HG03280 (cell line): ENCODE data around the gene KCNAB1.
"Not testable (repeated sequence)": the region's sequence is repeated elsewhere in the genome, so short reads cannot be mapped to it uniquely, and the experiment has no call there.

Experiments used
- ATAC-seq: cut with Tn5 transposase; IDR thresholded peaks from one replicate; pipeline ENCODE4 v1.9.1; 2021; ENCODE audit warnings: mild to moderate bottlenecking, moderate library complexity; ENCODE audit not compliant: unreplicated experiment

KCNAB1 gene

DNA sequence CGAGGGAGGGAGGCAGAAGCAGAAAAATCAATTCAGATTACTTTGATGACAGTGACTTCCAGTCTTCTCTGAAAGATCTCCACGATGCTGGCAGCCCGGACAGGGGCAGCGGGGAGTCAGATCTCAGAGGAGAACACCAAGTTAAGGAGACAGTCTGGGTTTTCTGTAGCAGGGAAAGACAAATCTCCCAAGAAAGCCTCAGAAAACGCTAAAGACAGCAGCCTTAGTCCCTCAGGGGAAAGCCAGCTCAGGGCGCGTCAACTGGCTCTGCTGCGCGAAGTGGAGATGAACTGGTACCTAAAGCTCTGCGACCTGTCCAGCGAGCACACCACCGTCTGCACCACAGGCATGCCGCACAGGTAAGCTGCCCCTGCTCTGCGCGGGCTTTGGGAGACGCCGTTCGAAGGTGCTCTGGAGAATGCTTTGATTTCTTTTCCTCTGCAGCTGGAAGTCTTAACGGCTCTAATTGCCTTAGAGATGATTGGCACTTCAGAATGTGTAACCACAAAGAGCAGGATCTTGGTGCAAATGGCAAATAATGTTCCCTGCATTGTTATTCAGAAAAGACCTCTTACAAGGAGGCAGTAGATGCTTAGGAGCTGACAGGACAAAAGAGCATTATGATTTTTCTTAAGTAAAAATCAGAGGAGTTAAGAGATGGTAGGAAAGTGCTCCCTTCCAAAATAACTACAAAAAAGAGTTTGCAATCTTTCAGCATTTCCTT lies at the start of gene KCNAB1:
TSS of gene KCNAB1 (plus strand) at position 51 of the 724 bp plus-strand sequence.
- ATAC-seq = no peak

DNA sequence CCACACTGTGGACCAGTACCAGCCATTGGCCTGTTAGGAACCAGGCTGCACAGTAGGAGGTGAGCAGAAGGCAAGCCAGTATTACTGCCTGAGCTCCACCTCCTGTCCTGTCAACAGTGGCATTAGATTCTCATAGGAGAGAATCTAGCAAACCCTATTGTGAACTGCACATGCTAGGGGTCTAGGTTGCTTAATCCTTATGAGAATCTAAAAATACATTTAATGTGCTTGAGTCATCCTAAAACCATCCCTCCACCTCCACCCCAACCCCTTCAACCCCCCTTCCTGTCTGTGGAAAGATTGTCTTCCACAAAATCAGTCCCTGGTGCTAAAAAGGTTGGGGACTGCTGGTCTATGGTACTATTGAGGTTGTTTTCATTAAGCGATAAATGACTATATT lies 49.3 kb upstream of the KCNAB1 start:
- ATAC-seq = no peak

DNA sequence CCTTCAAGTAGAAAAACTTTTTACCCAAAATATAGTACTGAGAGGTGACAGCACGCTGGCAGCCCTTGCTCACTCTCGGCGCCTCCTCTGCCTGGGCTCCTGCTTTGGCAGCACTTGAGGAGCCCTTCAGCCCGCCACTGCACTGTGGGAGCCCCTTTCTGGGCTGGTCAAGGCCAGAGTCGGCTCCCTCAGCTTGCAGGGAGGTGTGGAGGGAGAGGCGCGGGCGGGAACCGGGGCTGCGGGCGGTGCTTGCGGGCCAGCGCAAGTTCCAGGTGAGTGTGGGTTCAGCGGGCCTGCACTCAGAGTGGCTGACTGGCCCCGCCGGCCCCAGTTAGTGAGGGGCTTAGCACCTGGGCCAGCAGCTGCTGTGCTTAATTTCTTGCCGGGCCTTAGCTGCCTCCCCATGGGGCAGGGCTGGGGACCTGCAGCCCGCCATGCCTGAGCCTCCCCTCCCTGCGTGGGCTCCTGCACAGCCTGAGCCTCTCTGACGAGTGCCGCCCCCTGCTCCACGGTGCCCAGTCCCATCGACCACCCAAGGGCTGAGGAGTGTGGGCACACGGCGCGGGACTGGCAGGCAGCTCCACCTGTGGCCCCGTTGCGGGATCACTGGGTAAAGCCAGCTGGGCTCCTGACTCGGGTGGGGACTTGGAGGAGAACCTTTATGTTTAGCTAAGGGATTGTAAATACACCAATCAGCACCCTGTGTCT lies 47.3 kb upstream of the KCNAB1 start:
- ATAC-seq = not testable (repeated sequence)

DNA sequence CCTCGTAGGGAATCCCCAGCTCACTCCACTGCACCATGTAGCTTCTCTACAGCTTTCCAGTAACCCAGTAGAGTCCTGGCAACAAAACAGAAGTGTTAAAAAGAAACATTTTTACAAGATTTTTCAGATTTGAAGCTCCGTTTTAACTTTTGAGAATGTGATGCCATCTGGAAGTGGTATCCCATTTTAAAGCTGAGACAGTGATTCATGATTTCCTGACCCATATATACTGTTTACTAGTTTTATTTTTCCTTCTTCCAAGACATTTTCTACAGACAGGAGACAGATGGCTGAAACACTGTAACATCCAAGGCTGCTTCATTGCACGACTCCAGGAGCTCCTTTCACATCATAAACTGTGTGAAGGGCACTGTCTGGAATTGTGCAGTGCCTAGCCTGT lies 30.3 kb upstream of the KCNAB1 start:
- ATAC-seq = no peak

DNA sequence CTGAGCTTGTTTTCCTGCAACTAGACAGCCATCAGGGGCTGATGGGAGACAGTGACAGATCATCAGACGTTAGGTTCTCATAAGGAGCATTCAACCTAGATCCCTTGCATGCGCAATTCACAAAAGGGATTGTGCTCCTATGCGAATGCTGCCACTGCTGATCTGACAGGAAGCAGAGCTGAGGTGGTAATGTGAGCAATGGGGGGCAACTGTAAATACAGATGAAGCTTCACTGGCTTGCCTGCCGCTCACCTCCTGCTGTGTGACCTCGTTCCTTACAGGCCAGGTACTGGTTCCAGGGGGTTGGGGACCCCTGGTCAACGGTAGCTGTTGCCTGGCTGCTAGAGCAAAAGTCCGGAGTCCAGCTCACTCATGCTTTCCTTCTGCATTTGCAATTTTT lies 26.4 kb upstream of the KCNAB1 start:
- ATAC-seq = no peak

DNA sequence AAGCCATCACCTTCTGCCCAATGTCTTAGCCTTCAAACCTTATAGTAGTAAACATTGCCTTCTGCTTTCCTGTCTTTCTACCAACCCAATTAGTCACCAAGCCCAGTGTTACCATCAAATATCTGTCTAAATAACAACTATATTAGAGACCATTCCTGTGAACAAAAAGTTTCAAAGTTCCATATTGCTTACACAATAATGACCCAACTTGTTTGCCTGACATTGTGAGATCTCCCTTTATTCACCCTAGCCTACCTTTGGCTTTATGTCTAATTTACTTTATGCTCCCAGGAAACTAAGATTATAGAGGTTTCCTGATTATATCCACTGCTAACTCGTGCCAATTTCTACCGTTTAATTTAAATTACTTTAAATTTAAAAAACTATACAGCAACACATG lies 26.0 kb upstream of the KCNAB1 start:
- no peak for ATAC-seq

DNA sequence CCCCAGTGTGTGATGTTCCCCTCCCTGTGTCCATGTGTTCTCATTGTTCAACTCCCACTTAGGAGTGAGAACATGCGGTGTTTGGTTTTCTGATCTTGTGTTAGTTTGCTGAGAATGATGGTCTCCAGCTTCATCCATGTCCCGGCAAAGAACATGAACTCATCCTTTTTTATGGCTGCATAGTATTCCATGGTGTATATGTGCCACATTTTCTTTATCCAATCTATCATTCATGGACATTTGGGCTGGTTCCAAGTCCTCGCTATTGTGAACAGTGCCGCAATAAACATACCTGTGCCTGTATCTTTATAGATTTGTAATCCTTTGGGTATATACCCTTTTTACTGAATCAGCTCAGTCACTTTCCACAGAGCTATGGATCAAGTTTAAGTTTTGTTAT lies 24.7 kb upstream of the KCNAB1 start:
- not testable (repeated sequence) for ATAC-seq

DNA sequence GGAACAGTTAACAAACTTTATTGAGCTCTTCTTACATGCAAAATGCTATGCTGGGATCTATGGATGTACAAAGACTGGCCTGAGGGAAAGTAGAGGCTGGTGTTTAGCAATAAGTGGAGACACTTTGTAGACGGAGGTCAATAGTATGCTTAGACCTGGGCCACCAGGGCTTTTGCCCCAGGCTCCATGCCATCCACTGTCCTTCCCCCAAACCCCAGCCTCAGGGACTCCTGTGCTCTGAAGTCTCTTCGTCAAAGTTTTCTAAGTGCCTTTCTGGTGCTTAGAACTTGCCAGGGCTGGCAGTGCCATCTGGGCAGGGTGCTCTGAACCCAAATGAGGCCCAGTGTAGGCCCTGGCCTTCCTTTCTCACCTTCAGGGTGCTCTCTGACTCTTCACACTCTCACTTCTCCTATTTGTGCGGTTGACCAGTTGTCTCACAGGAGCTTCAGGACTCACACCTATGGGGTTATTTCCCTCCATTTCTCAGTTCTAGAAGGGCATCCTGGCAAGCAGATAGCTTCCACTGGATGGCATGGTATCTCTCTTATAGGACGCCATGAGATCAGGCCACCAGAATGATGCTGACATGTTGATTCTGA lies 21.8 kb upstream of the KCNAB1 start:
- no peak for ATAC-seq

DNA sequence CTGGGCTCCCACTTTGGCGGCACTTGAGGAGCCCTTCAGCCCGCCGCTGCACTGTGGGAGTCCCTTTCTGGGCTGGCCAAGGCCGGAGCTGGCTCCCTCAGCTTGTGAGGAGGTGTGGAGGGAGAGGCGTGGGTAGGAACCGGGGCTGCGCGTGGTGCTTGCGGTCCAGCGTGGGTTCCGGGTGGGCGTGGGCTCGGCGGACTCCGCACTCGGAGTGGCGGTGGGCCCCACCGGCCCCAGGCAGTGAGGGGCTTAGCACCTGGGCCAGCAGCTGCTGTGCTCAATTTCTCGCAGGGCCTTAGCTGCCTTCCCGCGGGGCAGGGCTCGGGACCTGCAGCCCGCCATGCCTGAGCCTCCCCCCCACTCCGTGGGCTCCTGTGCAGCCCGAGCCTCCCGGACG lies 21.0 kb upstream of the KCNAB1 start:
- not testable (repeated sequence) for ATAC-seq

DNA sequence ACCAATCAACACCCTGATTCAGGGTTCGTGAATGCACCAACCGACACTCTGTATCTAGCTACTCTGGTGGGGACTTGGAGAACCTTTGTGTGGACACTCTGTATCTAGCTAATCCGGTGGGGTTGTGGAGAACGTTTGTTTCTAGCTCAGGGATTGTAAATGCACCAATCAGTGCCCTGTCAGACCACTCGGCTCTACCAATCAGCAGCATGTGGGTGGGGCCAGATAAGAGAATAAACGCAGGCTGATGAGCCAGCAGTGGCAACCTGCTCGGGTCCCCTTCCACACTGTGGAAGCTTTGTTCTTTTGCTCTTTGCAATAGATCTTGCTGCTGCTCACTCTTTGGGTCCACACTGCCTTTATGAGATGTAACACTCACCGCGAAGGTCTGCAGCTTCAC lies 20.4 kb upstream of the KCNAB1 start:
- ATAC-seq = not testable (repeated sequence)

DNA sequence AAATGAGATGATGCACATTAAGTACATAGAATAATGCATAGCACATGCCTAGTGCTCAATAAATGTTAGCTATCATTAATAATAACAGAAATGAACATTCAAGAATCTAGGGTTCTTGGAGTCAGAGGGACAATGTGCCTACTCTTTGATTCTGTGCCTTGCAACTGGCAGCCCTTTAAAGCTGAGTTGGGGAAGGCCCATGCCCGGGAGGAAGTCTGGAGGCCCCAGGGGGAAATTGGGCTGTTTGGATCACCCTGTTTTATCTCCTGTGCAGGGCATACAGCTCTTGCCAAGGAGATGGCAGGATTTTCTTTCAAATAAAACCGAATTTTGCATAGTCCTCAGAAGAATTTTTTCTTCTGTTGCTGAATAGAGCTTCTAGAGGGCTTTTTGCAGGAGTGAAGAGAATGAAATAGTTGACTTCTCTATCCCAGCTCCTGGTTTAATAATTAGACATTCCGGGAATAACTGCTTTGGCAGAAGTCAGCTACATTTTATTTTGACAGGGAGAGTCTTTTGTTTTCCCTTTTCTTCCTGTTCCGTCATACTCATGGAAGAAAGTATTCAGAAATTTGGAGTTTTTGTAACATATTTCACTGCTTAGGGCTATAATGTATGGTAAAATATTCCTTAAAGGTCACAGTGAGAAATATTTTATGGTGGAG lies 18.0 kb upstream of the KCNAB1 start:
- ATAC-seq = no peak

DNA sequence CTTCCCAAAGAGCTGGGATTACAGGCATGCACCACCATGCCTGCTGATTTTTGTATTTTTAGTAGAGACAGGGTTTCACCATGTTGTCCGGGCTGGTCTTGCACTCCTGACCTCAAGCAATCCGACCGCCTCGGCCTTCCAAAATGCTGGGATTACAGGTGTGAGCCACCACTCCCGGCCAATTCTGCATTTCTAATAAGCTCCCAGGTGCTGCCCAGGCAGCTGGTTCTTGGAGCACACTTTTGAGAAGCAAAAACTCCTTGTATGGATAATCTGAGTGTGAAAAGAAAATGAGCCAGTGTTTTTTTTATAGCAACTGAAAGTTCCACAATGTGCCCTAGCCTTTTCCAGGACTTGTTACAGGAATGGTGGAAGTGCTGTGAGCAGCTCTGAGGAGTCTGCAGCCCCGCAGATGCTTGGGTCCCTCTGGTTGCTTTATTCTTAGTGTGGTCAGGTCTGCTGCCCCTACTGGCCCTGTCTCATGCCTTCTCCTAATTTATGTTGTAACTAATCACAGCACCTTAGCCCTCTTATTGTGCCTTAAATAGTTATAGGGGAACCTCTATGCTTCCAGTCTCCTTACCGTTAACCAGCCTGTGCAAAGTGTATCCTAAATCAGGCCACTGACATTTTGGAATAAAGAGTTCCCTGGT lies 13.5 kb upstream of the KCNAB1 start:
- no peak for ATAC-seq

DNA sequence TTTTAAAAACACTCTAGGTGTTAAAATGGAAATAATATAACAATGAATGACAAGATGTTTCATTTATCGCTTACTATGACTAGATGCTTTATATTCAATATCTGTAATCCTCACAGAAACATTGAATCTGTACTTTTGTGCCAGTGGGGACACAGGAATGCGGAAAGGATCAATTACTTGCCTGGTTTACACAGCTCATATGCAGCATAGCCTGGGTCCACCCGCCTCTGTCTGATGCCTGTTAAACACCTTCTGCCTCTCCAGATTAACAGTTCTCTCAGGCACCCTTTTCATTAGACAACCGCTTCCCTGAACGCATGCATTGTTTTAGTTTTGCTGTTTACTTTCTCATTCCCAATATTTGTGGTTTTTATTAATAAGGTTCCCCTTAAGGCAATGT lies 12.9 kb upstream of the KCNAB1 start:
- ATAC-seq = no peak

DNA sequence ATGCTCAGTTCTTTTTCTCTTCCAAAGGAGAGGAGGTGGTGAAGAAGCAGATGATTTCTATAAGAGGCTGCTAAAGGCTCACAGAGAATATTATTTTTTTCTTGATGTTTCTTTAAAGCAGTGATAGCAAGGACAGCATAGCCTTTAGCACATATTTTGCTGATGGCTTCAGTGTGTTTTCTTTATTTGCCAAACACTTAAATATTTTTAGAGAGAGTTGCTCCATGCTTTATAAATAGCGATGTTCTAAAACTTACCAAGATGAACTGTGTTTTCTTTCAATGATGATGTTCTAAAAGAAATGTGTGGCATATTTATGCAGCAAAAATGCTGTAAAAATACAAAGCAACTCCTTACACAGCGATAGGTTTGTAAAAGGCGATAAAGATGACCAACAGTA lies 11.8 kb upstream of the KCNAB1 start:
- no peak for ATAC-seq

DNA sequence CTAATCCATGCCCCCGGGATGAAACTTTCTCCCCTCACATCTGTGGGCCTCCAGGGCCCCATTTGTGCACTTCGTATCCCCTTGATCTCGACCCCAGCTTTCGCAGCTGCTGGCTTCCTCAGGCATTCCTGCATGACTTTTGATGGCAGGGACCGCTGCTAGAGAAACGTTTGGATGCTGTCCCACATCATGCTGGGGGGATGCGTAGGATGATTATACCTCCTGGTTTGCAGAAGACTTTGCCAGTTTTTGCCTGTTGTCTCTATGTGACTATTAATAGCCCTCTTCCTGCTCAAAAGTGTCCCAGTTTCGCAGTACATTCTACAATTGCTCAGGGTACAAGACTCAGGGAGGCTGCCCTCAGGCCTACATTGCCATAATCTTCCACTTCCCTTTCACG lies 10.4 kb upstream of the KCNAB1 start:
- no peak for ATAC-seq

DNA sequence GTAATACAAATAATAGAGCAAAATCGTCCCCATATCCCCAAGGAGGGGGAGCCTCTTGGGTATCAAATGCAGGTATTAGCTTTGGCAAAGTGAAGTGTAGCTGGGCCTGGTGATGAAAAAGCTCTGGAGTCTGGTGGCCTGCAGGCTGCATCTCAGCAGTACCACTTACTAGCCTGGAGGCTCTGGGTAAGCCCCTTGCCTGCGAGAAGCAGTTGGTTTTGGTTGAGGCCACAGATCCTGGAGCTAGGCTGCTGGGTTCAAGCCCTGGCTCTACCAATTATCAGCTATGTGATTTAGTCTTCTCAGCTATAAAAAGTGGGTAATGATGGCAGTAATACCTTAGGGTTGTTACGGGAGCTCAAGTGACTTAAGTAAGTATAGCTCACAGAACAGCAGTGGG lies 6.1 kb downstream of the KCNAB1 start:
- ATAC-seq = no peak

DNA sequence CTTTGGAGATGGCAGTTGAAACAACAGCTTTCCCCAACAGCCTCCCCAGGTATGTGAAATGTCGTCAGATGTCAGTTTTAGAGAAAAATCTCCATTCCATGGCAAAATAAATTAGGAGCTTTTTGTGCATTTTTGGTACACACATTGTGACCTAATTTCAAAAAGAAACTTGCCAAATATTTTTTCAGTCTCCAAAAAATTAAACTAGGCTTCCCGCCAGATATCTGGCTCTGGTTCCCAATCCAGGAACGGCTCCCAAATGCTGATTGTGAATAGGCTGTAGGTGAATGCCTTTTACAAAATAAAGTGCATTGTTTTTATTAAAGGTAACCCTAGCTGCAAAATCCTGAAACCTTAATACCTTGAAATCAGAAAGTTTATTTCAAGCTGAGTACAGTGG lies 10.9 kb downstream of the KCNAB1 start:
- no peak for ATAC-seq

DNA sequence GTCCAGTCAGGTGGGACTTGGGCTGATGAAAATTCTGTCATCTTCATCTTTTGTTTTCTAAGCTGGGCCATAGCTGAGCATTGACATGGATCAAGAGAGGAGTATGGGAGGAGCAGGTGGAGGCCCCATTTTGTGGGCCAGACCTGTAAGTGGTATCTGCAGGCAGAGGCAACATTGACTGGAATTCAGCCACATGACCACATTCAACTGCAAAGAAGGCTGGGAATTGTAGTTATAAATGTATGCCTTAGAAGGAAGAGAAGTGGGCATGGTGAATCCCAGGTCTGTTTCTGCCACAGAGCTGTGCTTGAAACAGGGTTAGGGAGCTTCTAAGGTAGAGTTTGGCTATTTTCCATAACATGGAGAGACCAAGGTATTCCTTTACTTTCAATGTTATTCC lies 11.4 kb downstream of the KCNAB1 start:
- ATAC-seq = no peak

DNA sequence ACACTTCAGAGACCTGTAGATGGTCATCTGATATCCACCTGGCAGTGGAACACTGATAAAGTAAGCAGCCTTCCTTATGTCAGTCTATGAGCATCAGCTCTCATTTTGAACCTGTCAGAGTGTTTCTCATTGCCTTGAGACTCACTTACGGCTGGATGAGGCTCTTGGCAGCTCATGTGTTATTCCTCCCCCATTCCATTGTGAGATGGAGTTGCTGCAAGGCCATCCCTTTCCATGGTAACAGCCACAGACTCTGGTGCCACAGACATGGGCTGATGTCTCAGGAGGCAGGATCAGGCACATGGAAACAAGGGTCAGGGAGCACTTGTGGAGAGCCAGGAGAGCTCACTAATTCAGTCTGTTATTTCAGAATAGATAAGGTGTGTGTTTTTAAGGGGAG lies 11.9 kb downstream of the KCNAB1 start:
- ATAC-seq = no peak

DNA sequence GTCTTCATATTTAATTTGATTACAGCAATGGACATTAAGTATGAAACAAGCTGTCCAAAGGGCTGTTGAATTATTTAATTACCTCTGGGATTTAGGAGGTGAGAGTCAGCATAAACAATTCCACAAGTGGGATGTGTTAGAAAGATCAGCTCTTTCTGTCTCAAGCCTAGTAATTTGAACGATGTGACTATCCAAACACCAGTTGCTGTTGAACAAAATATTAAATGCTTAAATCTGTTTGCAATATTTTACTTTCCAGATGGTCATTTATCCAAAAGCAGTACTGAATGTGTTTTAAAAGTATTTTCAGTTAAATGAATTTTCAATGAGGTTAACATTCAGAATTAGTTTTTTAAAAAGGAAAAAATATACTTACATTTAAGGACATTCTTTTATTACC lies 12.7 kb downstream of the KCNAB1 start:
- no peak for ATAC-seq

DNA sequence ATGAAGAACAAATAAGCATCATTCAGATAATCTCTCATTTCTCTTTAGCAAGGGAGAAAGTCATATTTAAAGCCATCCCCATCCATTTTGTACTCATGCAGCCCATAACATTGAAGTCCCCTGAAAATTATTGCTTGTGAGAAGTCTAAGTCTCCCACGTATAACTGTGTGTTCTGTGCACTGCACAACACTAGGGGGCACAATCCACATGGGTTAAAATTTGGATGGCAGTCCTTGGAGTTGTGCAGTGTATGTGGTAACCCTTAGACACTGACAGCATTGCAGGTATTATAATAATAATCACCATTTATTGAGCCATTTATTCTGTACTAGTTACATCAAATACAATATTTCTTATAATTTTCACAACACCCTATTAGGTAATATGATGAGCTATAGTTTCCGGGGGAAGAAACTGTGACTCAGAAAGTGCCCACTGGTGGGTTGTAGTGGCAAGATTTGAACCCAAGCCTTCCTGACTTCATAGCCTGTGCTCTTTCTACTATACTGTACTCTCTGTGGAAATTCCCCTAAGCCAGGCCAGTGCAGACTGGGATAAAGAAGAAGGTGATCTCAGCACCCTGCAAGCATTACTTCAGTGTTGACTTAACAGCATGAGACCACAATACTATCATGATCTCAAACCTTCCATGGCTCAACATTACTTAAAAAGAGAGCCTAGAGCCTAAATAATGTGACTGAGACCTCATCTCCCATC lies 15.7 kb downstream of the KCNAB1 start:
- ATAC-seq = no peak
